Prostate gland (tissue), 2 donors: ENCODE measurements around the gene NAB1. TPM values are rescaled to one million over a fixed set of nuclear protein-coding genes. Genes with fewer than 3 reads are reported as not detected.

Experiments used
- DNase-seq: peaks from one replicate; pipeline ENCODE4 v3.0.0-alpha.2; 2019; ENCODE audit warnings: low spot score
- H3K27ac ChIP-seq, 2 donors: fragments of 200-600 bp; sonication (generic); 2 replicates each; pipeline ENCODE4 v1.5.1; 2017 to 2019
- H3K27me3 ChIP-seq: fragments of 200-600 bp; sonication (generic); replicated peaks from 2 replicates; pipeline ENCODE4 v1.5.1; 2019; ENCODE audit not compliant: insufficient read depth
- H3K36me3 ChIP-seq, 2 donors: fragments of 200-600 bp; sonication (generic); 1 replicate in 1 of 2; 2 replicates in 1 of 2; pipeline versions ENCODE4 v1.5.1 to v1.8.1; 2017 to 2019
- H3K4me1 ChIP-seq: fragments of 200-600 bp; sonication (generic); replicated peaks from 2 replicates; pipeline ENCODE4 v1.5.1; 2019
- H3K4me3 ChIP-seq, 2 donors: fragments of 200-600 bp; sonication (generic); 2 replicates each; pipeline ENCODE4 v1.5.1; 2017 to 2019
- H3K9me3 ChIP-seq: fragments of 200-600 bp; sonication (generic); 2 replicates; pipeline ENCODE4 v1.5.1; 2017
- CTCF ChIP-seq, 4 experiments: fragments of 200-600 bp in 2 of 4; fragments of 450-650 bp in 2 of 4; sonication (generic) in 2 of 4; IDR thresholded peaks; 1 replicate in 3 of 4; 2 replicates in 1 of 4; pipeline ENCODE4 v1.5.1; 2016 to 2019; ENCODE audit warnings: antibody characterized with exemption in 4 of 4, mild to moderate bottlenecking in 2 of 4, moderate library complexity in 2 of 4
- POLR2A ChIP-seq: fragments of 450-650 bp; IDR thresholded peaks from one replicate; pipeline ENCODE4 v1.6.1; 2016; ENCODE audit warnings: antibody characterized with exemption, mild to moderate bottlenecking
- POLR2AphosphoS5 ChIP-seq: sonication (generic); formaldehyde crosslinking; IDR thresholded peaks from one replicate; pipeline ENCODE4 v1.6.1; 2017; ENCODE audit warnings: antibody characterized with exemption
- WGBS: methylation state at CpG from one replicate; pipeline ENCODE4 v1.1.5; 2018; 5-methylcytosine and 5-hydroxymethylcytosine counted together
- intact Hi-C: fragments of 100-400 bp; cut with DNase I; formaldehyde crosslinking; loops from one replicate; pipeline ENCODE4 v1.14.2; 2022
- total RNA-seq, 2 donors: library from RNA; depleted of rRNA; stranded (reverse); fragments of >200 nt; gene quantifications; one replicate each; pipeline ENCODE4 v1.1.0, GENCODE V29; 2016

Gene NAB1
- total RNA-seq, 2 donors from 2014 or later: 36.6 to 48.6 TPM

GRCh38 chr2:190640117-190640516, 8.8 kb upstream of the NAB1 start:
- intact Hi-C loops: no loop called here
- no peak for DNase-seq
- Histone ChIP-seq H3K36me3 (no peaks in the 10 kb centered on the region), H3K27me3 (no peaks in the 10 kb centered on the region), H3K4me1 (no peaks in the 10 kb centered on the region), H3K27ac (no peak overlapping the region), H3K9me3 (no peaks in the 10 kb centered on the region), H3K4me3 (no peak overlapping the region)
- WGBS: 64% methylated on average over 1 of the region's 1 CpG
- TF ChIP-seq POLR2AphosphoS5 (no peak), CTCF (IDR thresholded peaks at IDR 0.05) (no peak), POLR2A (no peak)

- 73% methylated on average over 3 of the region's 3 CpGs for WGBS
Measured at GRCh38 chr2:190641469-190641868, 7.4 kb upstream of the NAB1 start.

DNA sequence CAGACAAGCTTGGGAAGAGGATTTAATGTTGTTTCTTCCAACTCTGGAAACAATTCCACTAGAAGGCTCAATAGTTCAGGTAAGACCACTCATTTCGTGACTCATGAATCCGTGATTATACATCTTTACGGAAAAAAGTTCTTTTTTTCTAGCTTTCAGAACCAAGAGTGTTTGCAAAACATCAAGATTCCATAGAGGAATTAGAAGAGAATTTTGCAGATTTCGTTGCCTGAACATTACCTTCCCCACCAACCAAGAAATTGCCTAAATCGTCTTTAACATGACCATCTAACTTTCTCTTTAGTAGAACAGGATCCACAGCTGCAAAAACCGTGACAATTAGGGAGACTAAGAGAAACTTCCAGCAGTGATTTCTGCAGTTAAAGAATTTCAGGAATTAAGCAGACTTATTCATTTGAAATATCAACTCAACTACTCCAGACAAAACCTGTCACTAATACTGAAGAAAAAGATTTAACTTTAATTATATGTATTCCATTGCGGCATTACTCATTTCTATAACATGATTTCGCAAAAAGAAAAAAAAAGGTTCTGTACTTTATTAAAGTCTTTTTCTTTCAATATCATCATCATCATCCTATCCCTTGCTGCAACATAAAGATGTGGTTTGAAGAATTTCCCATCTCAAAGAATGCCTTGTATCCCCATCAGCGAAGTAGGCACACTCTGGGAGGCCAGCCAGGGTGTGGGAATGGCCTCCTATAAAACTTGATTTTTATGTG, 1.9 kb upstream of the NAB1 start:
- no peaks in the 10 kb centered on the region for H3K36me3 ChIP-seq
- H3K27ac ChIP-seq: peak overlapping the region in 1 of 2 donors; percentile 4
- no peak for TF ChIP-seq POLR2AphosphoS5
- no peak for TF ChIP-seq POLR2A
- no peak for TF ChIP-seq CTCF (IDR thresholded peaks at IDR 0.05)
- peaks cover 6% of the 10 kb centered on the region for H3K4me1 ChIP-seq
- no peak overlapping the region for H3K4me3 ChIP-seq
- no peaks in the 10 kb centered on the region for H3K9me3 ChIP-seq
- DNase-seq: no peak
- no peaks in the 10 kb centered on the region for H3K27me3 ChIP-seq
- intact Hi-C loops: no loop called here
- 31% methylated on average over 9 of the region's 9 CpGs for WGBS

More at GRCh38 chr2:190641469-190641868, 7.4 kb upstream of the NAB1 start:
- Histone ChIP-seq H3K4me1 (no peaks in the 10 kb centered on the region), H3K27me3 (no peaks in the 10 kb centered on the region), H3K4me3 (no peak overlapping the region), H3K27ac (no peak overlapping the region), H3K9me3 (no peaks in the 10 kb centered on the region), H3K36me3 (no peaks in the 10 kb centered on the region)
- DNase-seq: no peak
- intact Hi-C loops: no loop called here
- TF ChIP-seq CTCF (IDR thresholded peaks at IDR 0.05): no peak
- no peak for TF ChIP-seq POLR2A
- no peak for TF ChIP-seq POLR2AphosphoS5

GRCh38 chr2:190648289-190649034, 421 bp upstream of the NAB1 start:
- 1% methylated on average over 58 of the region's 78 CpGs for WGBS
- Histone ChIP-seq H3K4me3 (peak overlapping the region; percentile 87 to 97), H3K9me3 (no peaks in the 10 kb centered on the region), H3K4me1 (peaks cover 6% of the 10 kb centered on the region), H3K27me3 (no peaks in the 10 kb centered on the region), H3K27ac (peak overlapping the region; percentile 86), H3K36me3 (no peaks in the 10 kb centered on the region)
- DNase-seq: peak; percentile 79
- TF ChIP-seq POLR2A: peak; percentile 45
- no peak for TF ChIP-seq CTCF (IDR thresholded peaks at IDR 0.05)
- intact Hi-C loops: loop anchor here (2.0 kb wide), 1 partner anchor 114 kb away; the partner anchor contains the start of gene NEMP2
